HepG2 (cell line): Measurements from ENCODE around the gene SLC25A33. TPM values are rescaled to one million over a fixed set of nuclear protein-coding genes. Genes with fewer than 3 reads are reported as not detected.

Source experiments
- ADNP ChIP-seq: sonication (generic); formaldehyde crosslinking; IDR thresholded peaks from 2 replicates; pipeline ENCODE4 v1.4.0; 2020; ENCODE audit warnings: missing genetic modification reagents
- ATF7 ChIP-seq, 2 experiments: fragments of 450-650 bp in 1 of 2; sonication (generic) in 1 of 2; formaldehyde crosslinking in 1 of 2; IDR thresholded peaks; 2 replicates each; pipeline versions ENCODE4 v1.4.0 to v1.6.1; 2016 to 2020; ENCODE audit warnings: antibody characterized with exemption in 1 of 2, mild to moderate bottlenecking in 1 of 2, missing genetic modification reagents in 1 of 2
- BRCA1 ChIP-seq: sonication (generic); formaldehyde crosslinking; IDR thresholded peaks from 2 replicates; pipeline ENCODE4 v1.4.0; 2020; ENCODE audit warnings: missing genetic modification reagents
- GABPA ChIP-seq, 2 experiments: IDR thresholded peaks; 2 replicates each; pipeline ENCODE4 v1.6.1; 2011 to 2016; ENCODE audit warnings: low read depth in 2 of 2, low read length in 1 of 2, missing biosample characterization in 1 of 2, missing genetic modification characterization in 1 of 2
- GTF3A ChIP-seq: sonication (generic); formaldehyde crosslinking; conservative IDR thresholded peaks from 2 replicates; pipeline ENCODE4 v1.4.0; 2020; ENCODE audit warnings: mild to moderate bottlenecking, missing genetic modification reagents
- KDM4B ChIP-seq: sonication (generic); formaldehyde crosslinking; IDR thresholded peaks from 2 replicates; pipeline ENCODE4 v1.4.0; 2020; ENCODE audit warnings: missing genetic modification reagents
- LBX2 ChIP-seq: sonication (generic); formaldehyde crosslinking; IDR thresholded peaks from 2 replicates; pipeline ENCODE4 v1.5.0; 2020; ENCODE audit warnings: missing genetic modification reagents, mild to moderate bottlenecking, borderline replicate concordance
- MIXL1 ChIP-seq: IDR thresholded peaks from 2 replicates; pipeline ENCODE4 v1.6.1; 2016
- MZF1 ChIP-seq: sonication (generic); formaldehyde crosslinking; IDR thresholded peaks from 2 replicates; pipeline ENCODE4 v1.8.1; 2023; ENCODE audit warnings: mild to moderate bottlenecking, missing genetic modification reagents, borderline replicate concordance
- NFE2L1 ChIP-seq: sonication (generic); formaldehyde crosslinking; IDR thresholded peaks from 2 replicates; pipeline ENCODE4 v1.4.0; 2020; ENCODE audit warnings: missing genetic modification reagents, mild to moderate bottlenecking, borderline replicate concordance
- PPARG ChIP-seq: conservative IDR thresholded peaks from 2 replicates; pipeline ENCODE4 v1.6.1; 2016; ENCODE audit warnings: missing biosample characterization, missing genetic modification reagents
- RELA ChIP-seq: sonication (generic); formaldehyde crosslinking; IDR thresholded peaks from 2 replicates; pipeline ENCODE4 v1.4.0; 2020; ENCODE audit warnings: missing genetic modification reagents
- TCF7L2 ChIP-seq: IDR thresholded peaks from 2 replicates; pipeline ENCODE4 v1.6.1; 2011; ENCODE audit warnings: mild to moderate bottlenecking, low read depth, low read length, moderate library complexity
- TP53 ChIP-seq: sonication (generic); formaldehyde crosslinking; conservative IDR thresholded peaks from 2 replicates; pipeline ENCODE4 v1.4.0; 2020; ENCODE audit warnings: missing genetic modification reagents
- ZBTB49 ChIP-seq: sonication (generic); formaldehyde crosslinking; IDR thresholded peaks from 2 replicates; pipeline ENCODE4 v1.4.0; 2020; ENCODE audit warnings: missing genetic modification reagents, borderline replicate concordance
- ZKSCAN5 ChIP-seq: sonication (generic); formaldehyde crosslinking; IDR thresholded peaks from 2 replicates; pipeline ENCODE4 v1.5.1; 2020; ENCODE audit warnings: mild to moderate bottlenecking, missing genetic modification reagents
- ZMYM2 ChIP-seq: sonication (generic); formaldehyde crosslinking; IDR thresholded peaks from 2 replicates; pipeline ENCODE4 v1.8.0; 2022; ENCODE audit warnings: mild to moderate bottlenecking, missing genetic modification reagents
- ZNF205 ChIP-seq: IDR thresholded peaks from 2 replicates; pipeline ENCODE4 v1.6.1; 2018; ENCODE audit warnings: missing biosample characterization, missing genetic modification reagents
- ZNF225 ChIP-seq: sonication (generic); formaldehyde crosslinking; IDR thresholded peaks from 2 replicates; pipeline ENCODE4 v1.4.0; 2020; ENCODE audit warnings: mild to moderate bottlenecking, missing genetic modification reagents
- ZNF292 ChIP-seq: sonication (generic); formaldehyde crosslinking; IDR thresholded peaks from 2 replicates; pipeline ENCODE4 v1.8.1; 2022; ENCODE audit warnings: mild to moderate bottlenecking, low read depth, missing genetic modification reagents, borderline replicate concordance
- ZNF33A ChIP-seq: sonication (generic); formaldehyde crosslinking; IDR thresholded peaks from 2 replicates; pipeline ENCODE4 v1.5.1; 2020; ENCODE audit warnings: missing genetic modification reagents, mild to moderate bottlenecking, moderate library complexity, borderline replicate concordance
- ZNF546 ChIP-seq: sonication (generic); formaldehyde crosslinking; conservative IDR thresholded peaks from 2 replicates; pipeline ENCODE4 v1.8.1; 2023; ENCODE audit warnings: mild to moderate bottlenecking, missing genetic modification reagents
- ZNF749 ChIP-seq: sonication (generic); formaldehyde crosslinking; IDR thresholded peaks from 2 replicates; pipeline ENCODE4 v1.8.0; 2022; ENCODE audit warnings: mild to moderate bottlenecking, missing genetic modification reagents, moderate library complexity, borderline replicate concordance
- polyA plus RNA-seq, 8 experiments: library from polyadenylated mRNA; depleted of rRNA in 3 of 8; stranded (reverse) in 7 of 8; unstranded in 1 of 8; fragments of >200 nt; fragmentation: Illumina TruSeq in 4 of 8; extraction: Trizol in 4 of 8; gene quantifications; 2 replicates each; pipeline versions ENCODE4 v1.2.1 to v1.2.3, GENCODE V29; 2011 to 2016; ENCODE audit warnings: low read depth in 4 of 8, missing spikeins in 1 of 8, mixed read lengths in 1 of 8; ENCODE audit not compliant: insufficient read depth in 1 of 8
- total RNA-seq, 5 experiments: library from RNA; depleted of rRNA; stranded (reverse); fragments of >200 nt; fragmentation: Illumina TruSeq; extraction: Trizol; gene quantifications; 2 replicates each; pipeline ENCODE4 v1.2.3, GENCODE V29; 2016; ENCODE audit warnings: low read depth in 1 of 5
- TF ChIP-seq, protein P1 (sequence below): sonication (generic); formaldehyde crosslinking; IDR thresholded peaks from 2 replicates; pipeline ENCODE4 v1.5.1; 2020; ENCODE audit warnings: missing genetic modification reagents, mild to moderate bottlenecking, borderline replicate concordance

The SLC25A33 gene
- total and polyA plus RNA-seq, 2 of the 13 experiments (the other 11 are each of a cell fraction or from before 2014, with no cell fraction given), result 15.4 to 50.3 TPM

DNA sequence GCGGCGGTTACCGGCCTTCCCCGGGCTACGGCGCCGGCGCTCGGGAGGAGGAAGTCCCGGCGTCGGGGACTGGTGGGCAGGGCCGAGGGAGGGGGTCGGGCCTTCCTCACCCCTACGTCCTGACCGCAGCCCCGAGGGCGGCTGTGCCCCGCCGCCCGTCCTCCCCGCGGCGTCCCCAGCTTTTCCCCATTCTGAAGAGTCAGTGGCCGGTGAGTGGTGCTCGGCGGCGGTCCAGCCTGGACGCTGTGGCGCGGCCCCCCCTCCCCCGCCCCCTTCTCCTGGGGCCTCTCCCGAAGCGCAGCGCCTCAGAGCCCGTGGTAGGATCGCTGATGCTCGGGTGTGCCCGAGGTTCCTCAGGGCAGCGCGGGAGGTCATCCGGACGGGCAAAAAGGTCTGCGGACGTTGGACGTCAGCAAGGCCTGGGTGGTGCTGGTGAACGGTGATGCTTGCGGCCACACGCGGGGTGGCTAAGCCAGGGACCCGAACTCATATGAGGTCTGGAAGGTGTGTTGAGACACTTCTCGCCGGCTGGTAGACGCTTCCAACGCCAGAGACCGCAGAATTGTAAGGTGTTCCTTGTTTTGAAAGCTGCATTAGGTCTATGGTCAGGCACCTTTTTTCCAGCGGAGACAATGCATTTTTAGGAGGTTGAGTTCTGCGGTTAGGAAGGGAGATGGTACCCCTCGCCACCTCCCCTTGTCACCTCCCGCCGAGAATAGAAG is 725 bp downstream of the SLC25A33 start (continued):
- TF ChIP-seq ZNF205 (CRISPR knock-in tag) (no peak), BRCA1 (no peak), KDM4B (CRISPR knock-in tag) (no peak), GTF3A (no peak), ZMYM2 (no peak), NFE2L1 (no peak), TCF7L2 (no peak), ZNF225 (0 out of 2 replicates have a peak, but pooled peaks have one; percentile 82), ZNF546 (CRISPR knock-in tag) (no peak), ZKSCAN5 (CRISPR knock-in tag) (no peak), MZF1 (no peak), TP53 (CRISPR knock-in tag) (no peak), ZNF33A (no peak), RELA (CRISPR knock-in tag) (no peak), LBX2 (0 out of 2 replicates have a peak, but pooled peaks have one; percentile 22), ADNP (CRISPR knock-in tag) (no peak), ATF7 (IDR thresholded peaks at IDR 0.05) (no peak), ATF7 (CRISPR knock-in tag; IDR thresholded peaks at IDR 0.05) (no peak), MIXL1 (no peak), PPARG (CRISPR knock-in tag) (no peak), ZBTB49 (CRISPR knock-in tag) (no peak), ZNF292 (CRISPR knock-in tag) (0 out of 2 replicates have a peak, but pooled peaks have one; percentile 24), ZNF749 (CRISPR knock-in tag) (no peak), GABPA (IDR thresholded peaks at IDR 0.05; ENCODE audit: low read depth, low read length) (no peak), GABPA (CRISPR knock-in tag; IDR thresholded peaks at IDR 0.05; ENCODE audit: low read depth) (no peak)
- TF ChIP-seq, protein P1, sequence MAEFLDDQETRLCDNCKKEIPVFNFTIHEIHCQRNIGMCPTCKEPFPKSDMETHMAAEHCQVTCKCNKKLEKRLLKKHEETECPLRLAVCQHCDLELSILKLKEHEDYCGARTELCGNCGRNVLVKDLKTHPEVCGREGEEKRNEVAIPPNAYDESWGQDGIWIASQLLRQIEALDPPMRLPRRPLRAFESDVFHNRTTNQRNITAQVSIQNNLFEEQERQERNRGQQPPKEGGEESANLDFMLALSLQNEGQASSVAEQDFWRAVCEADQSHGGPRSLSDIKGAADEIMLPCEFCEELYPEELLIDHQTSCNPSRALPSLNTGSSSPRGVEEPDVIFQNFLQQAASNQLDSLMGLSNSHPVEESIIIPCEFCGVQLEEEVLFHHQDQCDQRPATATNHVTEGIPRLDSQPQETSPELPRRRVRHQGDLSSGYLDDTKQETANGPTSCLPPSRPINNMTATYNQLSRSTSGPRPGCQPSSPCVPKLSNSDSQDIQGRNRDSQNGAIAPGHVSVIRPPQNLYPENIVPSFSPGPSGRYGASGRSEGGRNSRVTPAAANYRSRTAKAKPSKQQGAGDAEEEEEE (CRISPR knock-in tag), result no peak
